GM23248 (cell line): Measurements from ENCODE around the gene APBA1. TPM values are rescaled to one million over a fixed set of nuclear protein-coding genes. Genes with fewer than 3 reads are reported as not detected.
A peak's percentile ranks its signal among the peaks of the same experiment; 100 is the strongest.

Experiments used
- DNase-seq: peaks from one replicate; pipeline ENCODE4 v3.0.0-alpha.2; 2015
- H2AFZ ChIP-seq: fragments of 200-600 bp; sonication (generic); 2 replicates; pipeline ENCODE4 v1.6.1; 2016; ENCODE audit warnings: antibody characterized with exemption
- H3F3A ChIP-seq: fragments of 200-600 bp; sonication (generic); 2 replicates; pipeline ENCODE4 v1.6.1; 2016; ENCODE audit warnings: mild to moderate bottlenecking, antibody characterized with exemption, mixed run types; ENCODE audit not compliant: insufficient read depth
- H3K27ac ChIP-seq: fragments of 200-600 bp; sonication (generic); 2 replicates; pipeline ENCODE4 v1.5.1; 2016; ENCODE audit warnings: mild to moderate bottlenecking
- H3K27me3 ChIP-seq: fragments of 200-600 bp; sonication (generic); replicated peaks from 2 replicates; pipeline ENCODE4 v1.6.1; 2016; ENCODE audit warnings: mild to moderate bottlenecking; ENCODE audit not compliant: insufficient read depth
- H3K36me3 ChIP-seq: fragments of 200-600 bp; sonication (generic); 2 replicates; pipeline ENCODE4 v1.6.1; 2016; ENCODE audit warnings: low read depth, mild to moderate bottlenecking
- H3K4me1 ChIP-seq: fragments of 200-600 bp; sonication (generic); 2 replicates; pipeline ENCODE4 v1.6.1; 2016; ENCODE audit warnings: mild to moderate bottlenecking; ENCODE audit not compliant: insufficient read depth
- H3K4me2 ChIP-seq: fragments of 200-600 bp; sonication (generic); one replicate; pipeline ENCODE4 v1.6.1; 2016; ENCODE audit warnings: mild to moderate bottlenecking; ENCODE audit not compliant: unreplicated experiment
- H3K4me3 ChIP-seq: fragments of 200-600 bp; sonication (generic); 2 replicates; pipeline ENCODE4 v1.5.1; 2016; ENCODE audit warnings: mild to moderate bottlenecking
- H3K79me2 ChIP-seq: fragments of 200-600 bp; sonication (generic); 2 replicates; pipeline ENCODE4 v1.6.1; 2016; ENCODE audit warnings: mild to moderate bottlenecking; ENCODE audit not compliant: insufficient read depth
- H3K9ac ChIP-seq: fragments of 200-600 bp; sonication (generic); 2 replicates; pipeline ENCODE4 v1.6.1; 2016; ENCODE audit warnings: mild to moderate bottlenecking
- H3K9me2 ChIP-seq: fragments of 200-600 bp; sonication (generic); 2 replicates; pipeline ENCODE4 v1.6.1; 2016; ENCODE audit warnings: mixed run types, mild to moderate bottlenecking, moderate library complexity; ENCODE audit not compliant: insufficient read depth
- H3K9me3 ChIP-seq: fragments of 200-600 bp; sonication (generic); one replicate; pipeline ENCODE4 v1.6.1; 2017; ENCODE audit warnings: low read depth
- H4K20me1 ChIP-seq: fragments of 200-600 bp; sonication (generic); 2 replicates; pipeline ENCODE4 v1.6.0; 2016; ENCODE audit not compliant: insufficient read depth
- EZH2 ChIP-seq: fragments of 200-600 bp; sonication (generic); IDR thresholded peaks from 2 replicates; pipeline ENCODE4 v1.6.1; 2018; ENCODE audit warnings: antibody characterized with exemption, mild to moderate bottlenecking; ENCODE audit not compliant: insufficient read depth, poor library complexity, severe bottlenecking
- EZH2phosphoT487 ChIP-seq: fragments of 200-600 bp; sonication (generic); IDR thresholded peaks from 2 replicates; pipeline ENCODE4 v1.6.1; 2018; ENCODE audit warnings: antibody characterized with exemption, moderate library complexity, mild to moderate bottlenecking, low read depth; ENCODE audit not compliant: insufficient read depth
- WGBS, 2 experiments: methylation state at CpG; one replicate each; pipeline ENCODE4 v1.1.6; 2015 to 2017; ENCODE audit warnings: low lambda C conversion rate in 2 of 2, low coverage in 1 of 2; ENCODE audit errors: missing lambda C conversion rate in 2 of 2; 5-methylcytosine and 5-hydroxymethylcytosine counted together
- in situ Hi-C: fragments of 300-500 bp; cut with MboI; formaldehyde crosslinking; loops from 2 replicates; pipeline ENCODE4 v1.15.0; 2020
- polyA plus RNA-seq: library from polyadenylated mRNA; unstranded; fragments of >200 nt; fragmentation: Nextera tagmentation; extraction: Ambion mirVana; gene quantifications from 2 replicates; pipeline ENCODE4 v1.2.1, GENCODE V29; 2016
- total RNA-seq: library from RNA; depleted of rRNA; stranded (reverse); fragments of >200 nt; shearing (Covaris generic); gene quantifications from 2 replicates; pipeline ENCODE4 v1.2.3, GENCODE V29; 2014

Gene APBA1
- total and polyA plus RNA-seq, 2 experiments from 2014 or later, result 0.93 to 11.3 TPM

DNA sequence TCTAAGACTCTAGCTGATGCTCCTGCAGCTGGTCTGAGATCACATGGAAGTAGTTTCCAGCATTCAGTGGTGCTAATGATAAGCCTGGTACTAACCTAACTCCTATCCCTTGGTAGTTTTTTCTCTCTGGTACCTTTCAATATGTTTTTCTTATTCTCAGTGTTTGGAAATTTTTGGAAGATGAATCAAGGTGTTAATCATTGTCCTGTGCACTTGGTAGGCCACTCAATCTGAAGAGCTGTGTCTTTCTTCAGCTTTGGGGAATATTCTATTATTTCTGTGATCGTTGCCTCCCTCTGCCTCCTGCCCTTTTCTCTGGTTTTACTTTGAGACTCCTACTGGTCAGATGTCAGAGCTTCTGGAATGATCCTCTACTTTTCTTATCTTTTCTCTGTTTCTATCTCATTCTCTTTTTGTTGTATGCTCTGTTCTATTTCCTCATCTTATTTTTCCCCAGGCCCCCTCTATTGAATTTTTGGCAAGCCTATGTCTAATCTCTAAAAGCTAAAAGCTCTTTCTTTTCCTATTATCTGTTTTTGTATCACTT lies 136.8 kb downstream of the APBA1 start:
- DNase-seq, result peak; percentile 25
- WGBS, 2 experiments, result 89 to 100% methylated on average over 1 of the region's 1 CpG

DNA sequence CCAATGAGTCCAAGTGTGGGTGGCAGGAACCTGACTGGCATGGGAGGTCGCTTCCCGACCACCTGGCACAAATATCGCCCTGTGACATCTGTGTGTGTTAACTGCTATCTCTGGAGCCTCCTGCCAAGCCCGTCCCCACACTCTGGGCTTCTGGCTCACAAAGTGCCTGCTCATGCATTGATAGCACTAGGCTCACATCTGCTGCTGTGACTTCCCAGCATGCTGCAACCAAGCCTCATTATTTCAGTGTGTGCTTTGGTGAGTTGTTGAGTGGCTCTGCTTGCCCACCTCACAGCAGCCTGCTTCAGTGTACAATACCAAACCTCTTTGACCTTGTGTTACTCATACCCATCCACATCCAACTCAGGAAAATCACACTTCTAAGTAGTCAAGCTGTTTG lies 139.8 kb downstream of the APBA1 start:
- H3K27me3 ChIP-seq, result no peaks in the 10 kb centered on the region
- H3K4me3 ChIP-seq, result no peak overlapping the region
- no peaks in the 10 kb centered on the region for H3K36me3 ChIP-seq
- no peaks in the 10 kb centered on the region for H3K9me2 ChIP-seq
- no peak overlapping the region for H3K27ac ChIP-seq
- H2AFZ ChIP-seq, result no peak overlapping the region
- no peak overlapping the region for H3K9ac ChIP-seq
- H3K9me3 ChIP-seq, result no peaks in the 10 kb centered on the region
- H3F3A ChIP-seq, result peaks cover 15% of the 10 kb centered on the region; the same call in 1 of the 2 replicates
- no peak for DNase-seq
- in situ Hi-C loops, result no loop called here
- H3K4me2 ChIP-seq, result no peak overlapping the region
- H3K79me2 ChIP-seq, result no peaks in the 10 kb centered on the region
- peaks cover 16% of the 10 kb centered on the region for H3K4me1 ChIP-seq
- TF ChIP-seq EZH2phosphoT487, result no peak
- TF ChIP-seq EZH2, result no peak
- 90 to 96% methylated on average over 4 of the region's 4 CpGs for WGBS, 2 experiments
- H4K20me1 ChIP-seq, result no peaks in the 10 kb centered on the region

More for the DNA sequence above, 136.8 kb downstream of the APBA1 start:
- Histone ChIP-seq H3K27ac (peak overlapping the region; percentile 70), H3K27me3 (no peaks in the 10 kb centered on the region), H3F3A (peaks cover 15% of the 10 kb centered on the region; the same call in 1 of the 2 replicates), H3K9me2 (no peaks in the 10 kb centered on the region), H3K4me3 (peak overlapping the region; percentile 38), H3K9me3 (no peaks in the 10 kb centered on the region), H3K4me1 (peaks cover 16% of the 10 kb centered on the region), H3K36me3 (no peaks in the 10 kb centered on the region), H2AFZ (peak overlapping the region; percentile 40; the same call in 1 of the 2 replicates), H3K9ac (0 out of 2 replicates have a peak overlapping the region, but pooled peaks have one; percentile 8), H3K79me2 (no peaks in the 10 kb centered on the region), H3K4me2 (peak overlapping the region; percentile 64), H4K20me1 (no peaks in the 10 kb centered on the region)
- TF ChIP-seq EZH2 (no peak), EZH2phosphoT487 (no peak)
- in situ Hi-C loops, result no loop called here

DNA sequence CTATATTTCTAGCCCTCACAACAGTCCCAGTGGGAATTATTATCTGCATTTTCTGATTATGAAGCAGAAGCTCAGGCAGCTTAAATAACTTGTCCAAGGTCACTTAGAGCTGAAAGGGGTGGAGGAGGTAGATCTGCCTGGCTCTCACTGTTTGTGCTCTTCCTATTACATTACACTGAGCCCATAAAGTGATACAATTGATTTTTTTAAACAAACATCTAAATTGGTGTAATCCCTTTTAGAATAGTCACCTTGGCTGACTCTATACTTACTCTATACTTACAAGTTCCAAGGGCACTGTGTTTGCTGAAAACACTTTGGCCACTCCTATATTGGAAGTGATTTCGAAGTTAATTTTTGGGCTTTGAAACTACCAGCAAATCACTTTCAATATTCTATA lies 144.7 kb downstream of the APBA1 start:
- no peak overlapping the region for H3K9ac ChIP-seq
- no peak for DNase-seq
- 94 to 96% methylated on average over 1 of the region's 1 CpG for WGBS, 2 experiments
- no peaks in the 10 kb centered on the region for H3K9me3 ChIP-seq
- TF ChIP-seq EZH2phosphoT487 (no peak), EZH2 (no peak)
- peaks cover 1% of the 10 kb centered on the region; the same call in 1 of the 2 replicates for H3F3A ChIP-seq
- H3K9me2 ChIP-seq, result no peaks in the 10 kb centered on the region
- in situ Hi-C loops, result no loop called here
- no peaks in the 10 kb centered on the region for H3K79me2 ChIP-seq
- H4K20me1 ChIP-seq, result no peaks in the 10 kb centered on the region
- no peak overlapping the region for H3K4me2 ChIP-seq
- H2AFZ ChIP-seq, result no peak overlapping the region
- H3K36me3 ChIP-seq, result no peaks in the 10 kb centered on the region
- no peak overlapping the region for H3K27ac ChIP-seq
- no peaks in the 10 kb centered on the region for H3K27me3 ChIP-seq
- H3K4me3 ChIP-seq, result no peak overlapping the region
- H3K4me1 ChIP-seq, result no peaks in the 10 kb centered on the region; the same call in 1 of the 2 replicates

DNA sequence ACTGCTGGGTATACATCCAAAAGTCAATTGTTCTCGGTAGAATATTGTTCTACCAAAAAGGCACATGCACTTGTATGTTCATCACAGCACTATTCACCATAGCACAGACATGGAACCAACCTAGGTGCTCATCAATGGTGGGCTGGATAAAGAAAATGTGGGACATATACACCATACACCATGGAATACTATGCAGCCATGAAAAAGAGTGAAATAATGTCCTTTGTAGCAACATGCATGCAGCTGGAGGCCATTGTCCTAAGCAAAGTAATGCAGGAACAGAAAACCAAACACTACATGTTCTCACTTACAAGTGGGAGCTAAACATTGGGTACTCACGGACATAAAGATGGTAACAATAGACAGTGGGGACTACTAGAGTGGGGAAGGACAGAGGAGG lies 145.5 kb downstream of the APBA1 start:
- Histone ChIP-seq H3K27me3 (no peaks in the 10 kb centered on the region), H3K9me3 (no peaks in the 10 kb centered on the region), H3K36me3 (no peaks in the 10 kb centered on the region), H2AFZ (no peak overlapping the region), H3K9ac (no peak overlapping the region), H3K27ac (no peak overlapping the region), H3K79me2 (no peaks in the 10 kb centered on the region), H3K4me3 (no peak overlapping the region), H3K4me2 (no peak overlapping the region), H4K20me1 (no peaks in the 10 kb centered on the region), H3K9me2 (no peaks in the 10 kb centered on the region), H3K4me1 (no peaks in the 10 kb centered on the region; the same call in 1 of the 2 replicates), H3F3A (peaks cover 4% of the 10 kb centered on the region; the same call in 1 of the 2 replicates)
- TF ChIP-seq EZH2phosphoT487 (no peak), EZH2 (no peak)
- in situ Hi-C loops, result no loop called here
- DNase-seq, result no peak
- 92 to 97% methylated on average over 2 of the region's 2 CpGs for WGBS, 2 experiments
